HG03565 (cell line): ENCODE data around the gene DRD5.
"Not testable (repeated sequence)": the region's sequence is repeated elsewhere in the genome, so short reads cannot be mapped to it uniquely, and the experiment has no call there.

Experiments
- ATAC-seq: cut with Tn5 transposase; IDR thresholded peaks from one replicate; pipeline ENCODE4 v1.9.1; 2021; ENCODE audit warnings: mild to moderate bottlenecking, moderate library complexity; ENCODE audit not compliant: unreplicated experiment

Gene DRD5

GRCh38 chr4:9781343-9782135 lies at the start of gene DRD5:
TSS of gene DRD5 (plus strand) at chr4:9781634. CDS start at chr4:9782030, 396 bp downstream.
- no peak for ATAC-seq

DNA sequence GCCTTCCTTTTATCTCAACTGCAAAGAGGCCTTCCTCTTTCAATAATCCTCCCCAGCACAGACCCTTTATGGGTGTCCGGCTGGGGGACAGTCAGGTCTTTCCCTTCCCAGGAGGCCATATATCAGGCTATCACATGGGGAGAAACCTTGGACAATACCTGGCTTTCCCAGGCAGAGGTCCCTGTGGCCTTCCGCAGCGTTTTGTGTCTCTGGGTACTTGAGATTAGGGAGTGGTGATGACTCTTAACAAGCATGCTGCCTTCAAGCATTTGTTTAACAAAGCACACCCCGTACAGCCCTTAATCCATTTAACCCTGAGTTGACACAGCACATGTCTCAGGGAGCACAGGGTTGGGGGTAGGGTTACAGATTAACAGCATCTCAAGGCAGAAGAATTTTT lies 49.2 kb upstream of the DRD5 start:
- ATAC-seq, result not testable (repeated sequence)

- ATAC-seq, result no peak
Measured at GRCh38 chr4:9735515-9735914, 45.9 kb upstream of the DRD5 start.

DNA sequence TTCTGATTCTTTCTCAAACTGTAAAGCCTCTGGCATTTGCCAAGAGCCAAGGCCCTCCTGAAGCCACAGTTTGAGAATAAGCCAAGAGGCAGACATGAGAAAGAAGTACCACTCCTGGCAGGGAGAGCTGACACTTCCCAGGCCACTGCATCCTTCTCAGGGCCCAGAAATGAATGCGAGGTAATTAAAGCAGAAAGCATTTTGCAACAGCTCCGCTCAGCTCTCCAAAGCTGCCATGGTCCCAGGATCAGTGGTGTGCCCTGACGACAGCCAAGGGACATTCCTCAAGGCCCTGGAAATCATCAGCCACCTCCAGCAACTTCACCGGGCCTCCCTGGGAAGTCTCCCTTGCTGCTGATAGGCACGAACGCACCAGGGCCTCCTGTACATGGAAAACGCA lies 44.2 kb upstream of the DRD5 start:
- ATAC-seq, result not testable (repeated sequence)

- not testable (repeated sequence) for ATAC-seq
Measured at GRCh38 chr4:9743789-9744188, 37.6 kb upstream of the DRD5 start.

GRCh38 chr4:9745782-9746181 lies 35.7 kb upstream of the DRD5 start:
- ATAC-seq, result no peak

- ATAC-seq, result no peak
Measured at GRCh38 chr4:9758641-9759317, 22.7 kb upstream of the DRD5 start.

GRCh38 chr4:9762823-9763475 lies 18.5 kb upstream of the DRD5 start:
- no peak for ATAC-seq

DNA sequence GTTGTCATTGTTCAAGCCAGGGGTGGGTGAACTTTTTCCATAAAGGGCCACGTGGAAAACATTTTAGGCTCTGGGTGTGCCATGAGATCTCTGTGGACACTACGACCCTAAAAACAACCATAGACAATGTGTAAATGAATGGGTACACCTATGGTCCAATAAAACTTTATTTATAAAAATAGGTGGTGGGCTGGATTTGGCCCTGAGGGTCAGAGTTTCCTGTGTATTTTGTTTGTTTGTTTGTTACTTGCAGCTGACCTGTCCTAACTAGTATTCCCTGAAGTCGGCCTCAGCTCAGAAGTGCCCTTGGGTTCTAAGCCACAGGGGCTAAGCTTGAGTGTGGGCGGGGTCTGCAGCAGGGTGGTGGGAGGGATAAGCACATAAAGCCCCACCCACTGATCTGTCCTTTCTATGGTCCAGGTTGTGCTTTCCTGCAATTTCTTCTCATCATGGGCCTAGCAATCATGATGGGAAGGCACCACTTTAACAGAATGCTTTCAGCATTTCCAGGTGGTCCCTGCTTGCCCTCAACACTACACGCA lies 17.2 kb upstream of the DRD5 start:
- ATAC-seq, result no peak

GRCh38 chr4:9765091-9765490 lies 16.3 kb upstream of the DRD5 start:
- ATAC-seq, result no peak

DNA sequence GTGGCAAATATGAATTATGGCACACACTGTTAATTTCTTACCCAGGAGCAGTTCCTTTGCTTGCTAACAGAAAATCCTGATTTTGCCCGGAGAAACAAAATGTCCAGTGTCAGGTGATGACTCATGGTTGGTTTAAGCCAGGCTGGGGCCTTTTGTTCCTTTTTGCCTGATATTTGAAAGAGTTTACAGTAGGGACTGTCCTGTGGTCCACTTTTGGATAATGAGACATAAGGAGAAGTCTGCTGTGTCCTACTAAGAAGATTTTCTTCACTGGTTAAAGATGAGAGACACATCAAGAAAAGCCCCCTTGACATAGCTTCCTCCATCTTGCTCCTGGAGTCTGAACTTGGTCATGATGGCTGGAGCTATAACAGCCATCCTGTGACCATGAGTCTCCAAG lies 12.1 kb upstream of the DRD5 start:
- no peak for ATAC-seq

- ATAC-seq, result no peak
Measured at GRCh38 chr4:9771034-9771433, 10.4 kb upstream of the DRD5 start.

- ATAC-seq, result no peak
Measured at GRCh38 chr4:9773471-9773870, 8.0 kb upstream of the DRD5 start.

- ATAC-seq, result no peak
Measured at GRCh38 chr4:9782136-9782436, 652 bp downstream of the DRD5 start.

DNA sequence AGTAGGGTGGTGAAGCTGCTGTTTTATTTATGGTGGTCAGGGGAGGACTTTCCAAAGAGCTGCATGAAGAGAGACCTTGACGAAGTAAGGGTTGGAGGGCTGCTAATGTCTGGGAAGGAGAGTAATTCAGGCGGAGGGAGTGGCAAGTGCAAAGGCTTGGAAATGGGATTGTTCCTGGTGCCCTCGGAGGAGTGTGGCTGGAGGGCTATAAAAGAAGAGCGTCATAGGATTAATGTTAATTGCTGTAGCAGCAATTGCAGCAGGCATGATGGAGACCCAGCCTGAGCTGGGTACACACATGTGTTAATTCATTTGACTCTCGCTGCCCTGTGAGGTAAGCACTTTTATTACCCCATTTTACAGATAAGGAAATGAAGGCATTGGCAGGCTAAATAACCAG lies 4.5 kb downstream of the DRD5 start:
- not testable (repeated sequence) for ATAC-seq

DNA sequence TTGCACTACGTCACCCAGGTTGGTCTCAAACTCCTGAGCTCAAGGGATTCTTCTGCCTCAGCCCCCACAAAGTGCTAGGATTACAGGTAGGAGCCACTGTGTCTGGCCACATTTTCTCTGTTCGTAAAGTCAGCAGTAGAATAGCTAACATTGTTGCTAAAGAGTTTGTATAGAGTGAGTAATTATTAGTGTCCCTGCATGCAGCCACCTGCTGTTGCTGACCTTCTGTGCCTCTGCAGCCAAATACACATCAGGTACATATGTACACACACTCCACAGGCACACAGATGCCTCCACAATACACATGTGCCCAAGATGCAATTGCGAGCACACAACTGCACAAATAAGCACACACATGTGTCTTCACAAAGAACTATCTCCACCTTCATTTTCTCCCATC lies 10.9 kb downstream of the DRD5 start:
- no peak for ATAC-seq

DNA sequence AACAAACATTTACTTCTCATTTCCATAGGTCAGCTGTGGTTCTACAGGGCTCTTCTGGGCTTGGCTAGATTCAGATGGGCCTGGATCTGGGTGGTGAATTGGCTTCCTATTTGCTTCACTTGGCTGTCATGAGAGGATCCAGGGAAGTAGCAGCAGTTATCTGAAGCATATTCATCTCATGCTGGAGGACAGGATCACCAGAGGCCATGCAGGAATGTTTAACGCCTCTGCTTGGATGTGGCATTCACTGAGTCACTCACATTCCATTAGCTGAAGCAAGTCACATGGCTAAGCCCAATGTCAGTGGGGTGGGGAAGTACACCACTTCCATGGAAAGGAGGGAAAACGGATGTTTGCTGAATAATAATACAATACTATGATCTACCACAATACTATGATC lies 15.2 kb downstream of the DRD5 start:
- not testable (repeated sequence) for ATAC-seq

- ATAC-seq, result no peak
Measured at GRCh38 chr4:9800848-9801247, 19.4 kb downstream of the DRD5 start.

DNA sequence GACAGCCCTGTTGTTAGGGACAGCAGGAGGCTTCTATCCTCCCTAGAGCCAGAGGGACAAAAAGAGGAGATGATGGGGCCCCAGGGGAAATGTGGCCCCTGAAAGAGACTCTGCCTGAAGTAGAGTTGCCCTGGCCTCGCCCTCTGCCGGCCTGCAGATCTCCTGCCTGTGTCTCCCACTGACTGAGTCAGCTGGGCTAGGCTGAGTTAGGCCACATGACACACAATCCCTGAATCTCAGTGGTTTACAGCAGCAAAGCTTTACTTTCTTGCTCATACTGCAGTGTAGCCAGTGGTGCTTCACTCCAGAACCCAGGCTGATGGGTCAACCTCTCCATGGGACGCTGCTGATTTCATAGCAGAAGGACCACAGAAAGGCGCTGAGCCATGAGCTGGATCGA lies 23.5 kb downstream of the DRD5 start:
- no peak for ATAC-seq

GRCh38 chr4:9808077-9808476 lies 26.6 kb downstream of the DRD5 start:
- ATAC-seq, result no peak

DNA sequence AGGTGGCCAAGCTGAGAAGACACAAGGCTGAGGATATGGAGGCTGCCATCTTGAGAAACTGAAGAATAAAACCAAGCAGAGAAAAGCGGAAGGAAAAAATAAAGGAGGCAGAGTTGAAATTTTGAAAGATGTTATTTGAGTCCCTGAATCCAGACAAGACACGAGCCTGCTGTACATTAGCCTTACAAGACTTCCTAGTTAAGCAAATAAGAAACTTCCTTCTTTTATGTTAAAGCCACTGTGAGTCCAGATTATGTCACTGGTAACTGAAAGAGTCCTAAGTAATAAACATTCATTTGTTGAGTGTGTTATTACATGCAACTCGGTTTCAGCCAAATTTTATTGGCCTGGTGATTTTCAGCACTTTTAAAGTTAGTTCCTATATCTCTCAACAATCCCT lies 30.4 kb downstream of the DRD5 start:
- ATAC-seq, result no peak
